DMS153 treated with DMSO at 0.1 percent for 48 hours (cell line): ENCODE data around the gene HOXB2.
"Not testable (repeated sequence)": the region's sequence is repeated elsewhere in the genome, so short reads cannot be mapped to it uniquely, and the experiment has no call there.

ENCODE experiments used
- DNase-seq: peaks from one replicate; lab custom pipeline; 2025; ENCODE audit not compliant: unreplicated experiment; lab: John Stamatoyannopoulos, UW

Gene HOXB2

GRCh38 chr17:48541577-48542113 is 3.3 kb downstream of the HOXB2 start:
- DNase-seq: peak; percentile 71

- peak; percentile 47 for DNase-seq
These were observed 3.8 kb downstream of the HOXB2 start for GRCh38 chr17:48541036-48541576.

- DNase-seq: no peak
These were observed 4.7 kb downstream of the HOXB2 start for GRCh38 chr17:48540213-48540612.

GRCh38 chr17:48539177-48539576 is 5.7 kb downstream of the HOXB2 start:
- DNase-seq: no peak

- no peak for DNase-seq
These were observed 7.6 kb downstream of the HOXB2 start for GRCh38 chr17:48537316-48537715.

GRCh38 chr17:48535793-48536559 is 8.9 kb downstream of the HOXB2 start:
- DNase-seq: not testable (repeated sequence)

GRCh38 chr17:48532261-48532660 is 12.6 kb downstream of the HOXB2 start:
- no peak for DNase-seq

- no peak for DNase-seq
These were observed 14.0 kb downstream of the HOXB2 start, which contains the start of gene HOXB1 for GRCh38 chr17:48530887-48531272. HOXB1 (minus strand) TSS chr17:48531011; CDS start chr17:48530904, 107 bp downstream.

- DNase-seq: no peak
These were observed 14.6 kb downstream of the HOXB2 start for GRCh38 chr17:48530208-48530886.

GRCh38 chr17:48529683-48530009 is 15.3 kb downstream of the HOXB2 start:
- DNase-seq: no peak

GRCh38 chr17:48528936-48529682 is 15.8 kb downstream of the HOXB2 start:
- DNase-seq: no peak

GRCh38 chr17:48528153-48528935 is 16.6 kb downstream of the HOXB2 start:
- no peak for DNase-seq

- DNase-seq: no peak
These were observed 17.4 kb downstream of the HOXB2 start for GRCh38 chr17:48527547-48527932.

- DNase-seq: no peak
These were observed 18.0 kb downstream of the HOXB2 start for GRCh38 chr17:48526608-48527546.

GRCh38 chr17:48523010-48523409 is 21.9 kb downstream of the HOXB2 start:
- no peak for DNase-seq

- DNase-seq: peak; percentile 22
These were observed 22.8 kb downstream of the HOXB2 start for GRCh38 chr17:48522031-48522653.

- DNase-seq: no peak
These were observed 24.3 kb downstream of the HOXB2 start for GRCh38 chr17:48520631-48521079.

- no peak for DNase-seq
These were observed 25.5 kb downstream of the HOXB2 start for GRCh38 chr17:48519427-48519826.

- DNase-seq: no peak
These were observed 27.4 kb downstream of the HOXB2 start for GRCh38 chr17:48517478-48517877.
